GM12878 (cell line): ENCODE results near the gene HMBS. TPM values are rescaled to one million over a fixed set of nuclear protein-coding genes. Genes with fewer than 3 reads are reported as not detected.

Experiments used
- ATAC-seq: fragments of 200-7000 bp; cut with Tn5 transposase; 3 replicates; pipeline ENCODE4 v1.9.1; 2020; ENCODE audit warnings: mild to moderate bottlenecking, moderate library complexity
- BruUV-seq: library from RNA; stranded (reverse); fragments of 400-500 nt; replicated peaks from 2 replicates; lab custom pipeline; 2021; lab: Mats Ljungman, UMichigan
- CTCF ChIA-PET: fragments of 300-600 bp; sonication (Branson Sonifier 250); formaldehyde crosslinking; extraction: SDS; loops from one replicate; lab custom pipeline; 2021; ENCODE audit warnings: inconsistent platforms; lab: Yijun Ruan, JAX
- POLR2A ChIA-PET: fragments of 350-600 bp; formaldehyde crosslinking; extraction: SDS; loops from one replicate; lab custom pipeline; 2021; ENCODE audit warnings: inconsistent platforms; lab: Charles Lee
- RAD21 ChIA-PET: fragments of 300-600 bp; sonication (Branson Sonifier 250); formaldehyde crosslinking; loops from one replicate; lab custom pipeline; 2023; ENCODE audit warnings: antibody characterized with exemption; ENCODE audit not compliant: unreplicated experiment; lab: Charles Lee
- SMC1A ChIA-PET: fragments of 300-600 bp; sonication (Branson Sonifier 250); formaldehyde crosslinking; loops from one replicate; lab custom pipeline; 2023; ENCODE audit not compliant: unreplicated experiment, uncharacterized antibody; lab: Charles Lee
- DNase-seq: peaks from one replicate; pipeline ENCODE4 v3.0.0-alpha.2; 2011; ENCODE audit warnings: low read depth, low spot score
- FAIRE-seq: peaks from 3 replicates; lab custom pipeline; 2011; peaks lifted over from hg19 to GRCh38; lab: Jason Lieb, UNC
- H2AFZ ChIP-seq: 2 replicates; pipeline ENCODE4 v1.6.0; 2011; ENCODE audit warnings: low read depth, low read length, control low read depth; ENCODE audit not compliant: control insufficient read depth
- H3K27ac ChIP-seq: 2 replicates; pipeline ENCODE4 v1.5.1; 2011; ENCODE audit warnings: control low read depth; ENCODE audit not compliant: control insufficient read depth, insufficient read depth
- H3K27me3 ChIP-seq, 2 experiments: replicated peaks in 1 of 2; 2 replicates each; pipeline versions ENCODE4 v1.6.0 to v1.6.1; 2011; ENCODE audit warnings: low read length in 1 of 2; ENCODE audit not compliant: control insufficient read depth in 2 of 2, insufficient read depth in 2 of 2
- H3K36me3 ChIP-seq, 2 experiments: 2 replicates each; pipeline ENCODE4 v1.5.1; 2011; ENCODE audit warnings: low read length in 1 of 2; ENCODE audit not compliant: control insufficient read depth in 2 of 2, insufficient read depth in 2 of 2
- H3K4me1 ChIP-seq: 2 replicates; pipeline ENCODE4 v1.6.1; 2011; ENCODE audit warnings: mild to moderate bottlenecking, low read length, moderate library complexity, mixed read lengths; ENCODE audit not compliant: control insufficient read depth, insufficient read depth
- H3K4me2 ChIP-seq: 2 replicates; pipeline ENCODE4 v1.6.0; 2011; ENCODE audit warnings: control low read depth; ENCODE audit not compliant: control insufficient read depth, insufficient read depth
- H3K4me3 ChIP-seq: fragments of 200-600 bp; sonication (generic); 2 replicates; pipeline ENCODE4 v1.5.1; 2016
- H3K79me2 ChIP-seq: 2 replicates; pipeline ENCODE4 v1.6.0; 2011; ENCODE audit warnings: low read length; ENCODE audit not compliant: control insufficient read depth, insufficient read depth
- H3K9ac ChIP-seq: 2 replicates; pipeline ENCODE4 v1.8.0; 2011; ENCODE audit warnings: low read length, control low read depth, mixed read lengths; ENCODE audit not compliant: control insufficient read depth, insufficient read depth
- H3K9me3 ChIP-seq: replicated peaks from 3 replicates; pipeline ENCODE4 v1.5.1; 2011; ENCODE audit warnings: mild to moderate bottlenecking, low read length; ENCODE audit not compliant: control insufficient read depth, insufficient read depth
- H4K20me1 ChIP-seq: 2 replicates; pipeline ENCODE4 v1.6.0; 2011; ENCODE audit not compliant: control insufficient read depth, insufficient read depth
- BRCA1 ChIP-seq: IDR thresholded peaks from 2 replicates; pipeline ENCODE4 v1.6.1; 2011; ENCODE audit warnings: low read depth, low read length, improper control_type of control experiment
- SIN3A ChIP-seq: IDR thresholded peaks from 2 replicates; pipeline ENCODE4 v1.6.1; 2012; ENCODE audit warnings: low read depth, low read length, improper control_type of control experiment
- WRNIP1 ChIP-seq: IDR thresholded peaks from 2 replicates; pipeline ENCODE4 v1.6.1; 2011; ENCODE audit warnings: low read depth, low read length, improper control_type of control experiment, borderline replicate concordance
- ZZZ3 ChIP-seq: IDR thresholded peaks from 2 replicates; pipeline ENCODE4 v1.6.1; 2011; ENCODE audit warnings: low read depth; ENCODE audit not compliant: control insufficient read depth, insufficient read length
- WGBS: methylation state at CpG from one replicate; pipeline ENCODE4 v1.1.6; 2016; ENCODE audit warnings: low lambda C conversion rate; ENCODE audit not compliant: insufficient replicate concordance, insufficient coverage; ENCODE audit errors: missing lambda C conversion rate; 5-methylcytosine and 5-hydroxymethylcytosine counted together
- in situ Hi-C: fragments of 300-500 bp; cut with MboI; formaldehyde crosslinking; loops from 9 replicates; pipeline ENCODE4 v1.14.3; 2018; ENCODE audit warnings: mixed read lengths
- intact Hi-C: fragments of 100-400 bp; cut with micrococcal nuclease; formaldehyde crosslinking; loops from one replicate; pipeline ENCODE4 v1.14.2; 2022; ENCODE audit not compliant: unreplicated experiment
- polyA plus RNA-seq, 11 experiments: library from polyadenylated mRNA; depleted of rRNA in 4 of 11; unstranded in 6 of 11; stranded (reverse) in 5 of 11; fragments of >200 nt; fragmentation: Nextera tagmentation in 4 of 11; fragmentation: Illumina TruSeq in 1 of 11; extraction: Ambion mirVana in 4 of 11; extraction: Trizol in 1 of 11; gene quantifications; 1 replicate in 1 of 11; 2 replicates in 10 of 11; pipeline versions ENCODE4 v1.2.1 to v1.2.3, GENCODE V29; 2011 to 2016; ENCODE audit warnings: inconsistent platforms in 2 of 11, missing spikeins in 2 of 11, low read depth in 1 of 11
- total RNA-seq, 4 experiments: library from RNA; depleted of rRNA in 3 of 4; stranded (reverse); fragments of >200 nt in 3 of 4; fragmentation: Illumina TruSeq in 1 of 4; extraction: Trizol in 1 of 4; gene quantifications; 2 replicates each; pipeline versions ENCODE4 v1.2.1 to v1.2.3, GENCODE V29; 2013 to 2021
- TF ChIP-seq, protein P1 (sequence below): fragments of 450-650 bp; IDR thresholded peaks from 2 replicates; pipeline ENCODE4 v1.6.1; 2017; ENCODE audit warnings: antibody characterized with exemption, mild to moderate bottlenecking, moderate library complexity

Gene HMBS
- total and polyA plus RNA-seq, 10 of the 15 experiments (the other 5 are each of a cell fraction or from before 2014, with no cell fraction given) = 17.7 to 96.7 (median 49.7) TPM

DNA sequence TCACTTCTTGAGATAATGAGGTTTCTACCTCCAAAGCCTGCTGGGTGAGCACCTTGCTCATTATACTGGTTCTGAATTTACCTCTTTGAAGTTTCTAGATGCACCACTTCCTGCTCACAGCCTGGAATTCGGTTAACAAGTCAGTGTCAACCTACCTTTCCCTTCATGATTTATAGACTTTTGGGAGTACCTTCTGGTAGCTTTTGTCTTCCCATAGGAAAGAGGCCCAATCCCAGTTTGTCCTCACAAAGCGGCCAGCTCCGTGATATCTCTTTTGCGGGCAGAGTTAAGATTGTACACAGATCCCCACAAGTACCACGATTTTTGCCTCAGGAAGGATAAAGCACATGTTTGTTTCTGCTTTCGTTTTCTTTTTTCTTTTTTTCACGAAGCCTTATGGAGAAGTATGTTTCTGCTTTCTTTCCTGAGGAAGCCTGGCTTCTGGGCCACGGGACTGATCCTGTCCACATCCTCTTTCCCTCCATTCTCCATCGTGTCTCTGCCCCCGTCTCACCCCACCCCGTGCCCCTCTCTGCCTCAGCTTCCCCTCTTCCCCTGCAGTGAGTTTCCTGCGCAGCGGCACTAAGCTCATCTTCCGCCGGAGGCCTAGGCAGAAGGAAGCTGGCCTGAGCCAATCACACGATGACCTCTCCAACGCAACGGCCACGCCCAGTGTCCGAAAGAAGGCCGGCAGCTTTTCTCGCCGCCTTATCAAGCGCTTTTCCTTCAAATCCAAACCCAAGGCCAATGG lies 31.0 kb downstream of the HMBS start:
- BruUV-seq = no TSS peak
- WGBS = 90% methylated on average over 18 of the region's 24 CpGs
- no peak for DNase-seq

More for the DNA sequence above, 31.0 kb downstream of the HMBS start:
- RAD21 ChIA-PET = no interaction called here
- in situ Hi-C loops (no loop called here), intact Hi-C loops (no loop called here)
- no peaks in the 10 kb centered on the region for H4K20me1 ChIP-seq
- POLR2A ChIA-PET = interaction anchor here (0.6 kb wide), 1 partner anchor 87 kb away, joined by 3 read pairs; no protein-coding TSS in a partner anchor
- TF ChIP-seq ZZZ3 (no peak), BRCA1 (no peak), WRNIP1 (no peak), SIN3A (no peak)
- TF ChIP-seq, protein P1, sequence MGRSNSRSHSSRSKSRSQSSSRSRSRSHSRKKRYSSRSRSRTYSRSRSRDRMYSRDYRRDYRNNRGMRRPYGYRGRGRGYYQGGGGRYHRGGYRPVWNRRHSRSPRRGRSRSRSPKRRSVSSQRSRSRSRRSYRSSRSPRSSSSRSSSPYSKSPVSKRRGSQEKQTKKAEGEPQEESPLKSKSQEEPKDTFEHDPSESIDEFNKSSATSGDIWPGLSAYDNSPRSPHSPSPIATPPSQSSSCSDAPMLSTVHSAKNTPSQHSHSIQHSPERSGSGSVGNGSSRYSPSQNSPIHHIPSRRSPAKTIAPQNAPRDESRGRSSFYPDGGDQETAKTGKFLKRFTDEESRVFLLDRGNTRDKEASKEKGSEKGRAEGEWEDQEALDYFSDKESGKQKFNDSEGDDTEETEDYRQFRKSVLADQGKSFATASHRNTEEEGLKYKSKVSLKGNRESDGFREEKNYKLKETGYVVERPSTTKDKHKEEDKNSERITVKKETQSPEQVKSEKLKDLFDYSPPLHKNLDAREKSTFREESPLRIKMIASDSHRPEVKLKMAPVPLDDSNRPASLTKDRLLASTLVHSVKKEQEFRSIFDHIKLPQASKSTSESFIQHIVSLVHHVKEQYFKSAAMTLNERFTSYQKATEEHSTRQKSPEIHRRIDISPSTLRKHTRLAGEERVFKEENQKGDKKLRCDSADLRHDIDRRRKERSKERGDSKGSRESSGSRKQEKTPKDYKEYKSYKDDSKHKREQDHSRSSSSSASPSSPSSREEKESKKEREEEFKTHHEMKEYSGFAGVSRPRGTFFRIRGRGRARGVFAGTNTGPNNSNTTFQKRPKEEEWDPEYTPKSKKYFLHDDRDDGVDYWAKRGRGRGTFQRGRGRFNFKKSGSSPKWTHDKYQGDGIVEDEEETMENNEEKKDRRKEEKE = no peak
- no peak overlapping the region for H3K4me3 ChIP-seq
- CTCF ChIA-PET = interaction anchor here (0.8 kb wide), 1 partner anchor 18 kb away, joined by 3 read pairs; no protein-coding TSS in a partner anchor
- no peak overlapping the region for H3K27ac ChIP-seq
- peak overlapping the region; percentile 38; the same call in 1 of the 2 replicates for H2AFZ ChIP-seq
- peak overlapping the region; percentile 60 for H3K4me2 ChIP-seq
- peaks cover 3% of the 10 kb centered on the region for H3K4me1 ChIP-seq
- SMC1A ChIA-PET = no interaction called here
- FAIRE-seq (no peak), ATAC-seq (no peak)
- peaks cover 16 to 22% of the 10 kb centered on the region in 2 experiments for H3K36me3 ChIP-seq
- no peaks in the 10 kb centered on the region for H3K79me2 ChIP-seq
- H3K9ac ChIP-seq = no peak overlapping the region
- H3K9me3 ChIP-seq = no peaks in the 10 kb centered on the region
- H3K27me3 ChIP-seq = no peaks in the 10 kb centered on the region
